DMS 273 (cell line): ENCODE results near the gene TNFRSF1B.

Experiments
- DNase-seq: peaks from one replicate; lab custom pipeline; 2025; ENCODE audit not compliant: unreplicated experiment; lab: John Stamatoyannopoulos, UW

TNFRSF1B gene

GRCh38 chr1:12141163-12141850 lies 25.5 kb upstream of the TNFRSF1B start:
- no peak for DNase-seq

GRCh38 chr1:12142141-12142823 lies 24.5 kb upstream of the TNFRSF1B start:
- no peak for DNase-seq

GRCh38 chr1:12142891-12143630 lies 23.7 kb upstream of the TNFRSF1B start:
- no peak for DNase-seq

GRCh38 chr1:12143631-12144155 lies 23.1 kb upstream of the TNFRSF1B start:
- no peak for DNase-seq

- DNase-seq, result no peak
Observed at GRCh38 chr1:12144236-12144635, 22.6 kb upstream of the TNFRSF1B start.

- no peak for DNase-seq
Observed at GRCh38 chr1:12144969-12145368, 21.8 kb upstream of the TNFRSF1B start.

GRCh38 chr1:12145616-12146342 lies 21.0 kb upstream of the TNFRSF1B start:
- DNase-seq, result no peak

- no peak for DNase-seq
Observed at GRCh38 chr1:12146343-12147112, 20.3 kb upstream of the TNFRSF1B start.

GRCh38 chr1:12147201-12147701 lies 19.5 kb upstream of the TNFRSF1B start:
- no peak for DNase-seq

GRCh38 chr1:12148160-12148957 lies 18.4 kb upstream of the TNFRSF1B start:
- DNase-seq, result no peak

GRCh38 chr1:12148958-12149790 lies 17.6 kb upstream of the TNFRSF1B start:
- DNase-seq, result no peak

GRCh38 chr1:12149791-12150175 lies 17.0 kb upstream of the TNFRSF1B start:
- no peak for DNase-seq

GRCh38 chr1:12150456-12151200 lies 16.2 kb upstream of the TNFRSF1B start:
- no peak for DNase-seq

GRCh38 chr1:12151465-12151864 lies 15.3 kb upstream of the TNFRSF1B start:
- DNase-seq, result no peak

- DNase-seq, result no peak
Observed at GRCh38 chr1:12152113-12152891, 14.5 kb upstream of the TNFRSF1B start.

- DNase-seq, result no peak
Observed at GRCh38 chr1:12153181-12153785, 13.5 kb upstream of the TNFRSF1B start.

- no peak for DNase-seq
Observed at GRCh38 chr1:12155328-12155727, 11.5 kb upstream of the TNFRSF1B start.
